Stimulated activated CD8-positive, alpha-beta memory T cell treated with anti-CD3 and anti-CD28 coated beads, Interleukin-7, amount 100 ng/mL, for 4 hours (primary cell): Measurements from ENCODE around the gene PGGHG.
"Not testable (repeated sequence)": the region's sequence is repeated elsewhere in the genome, so short reads cannot be mapped to it uniquely, and the experiment has no call there.

Experiments
- DNase-seq, 2 donors: peaks; one replicate each; pipeline ENCODE4 v3.0.0-alpha.2; 2020; ENCODE audit warnings: low read depth in 2 of 2

The PGGHG gene

DNA sequence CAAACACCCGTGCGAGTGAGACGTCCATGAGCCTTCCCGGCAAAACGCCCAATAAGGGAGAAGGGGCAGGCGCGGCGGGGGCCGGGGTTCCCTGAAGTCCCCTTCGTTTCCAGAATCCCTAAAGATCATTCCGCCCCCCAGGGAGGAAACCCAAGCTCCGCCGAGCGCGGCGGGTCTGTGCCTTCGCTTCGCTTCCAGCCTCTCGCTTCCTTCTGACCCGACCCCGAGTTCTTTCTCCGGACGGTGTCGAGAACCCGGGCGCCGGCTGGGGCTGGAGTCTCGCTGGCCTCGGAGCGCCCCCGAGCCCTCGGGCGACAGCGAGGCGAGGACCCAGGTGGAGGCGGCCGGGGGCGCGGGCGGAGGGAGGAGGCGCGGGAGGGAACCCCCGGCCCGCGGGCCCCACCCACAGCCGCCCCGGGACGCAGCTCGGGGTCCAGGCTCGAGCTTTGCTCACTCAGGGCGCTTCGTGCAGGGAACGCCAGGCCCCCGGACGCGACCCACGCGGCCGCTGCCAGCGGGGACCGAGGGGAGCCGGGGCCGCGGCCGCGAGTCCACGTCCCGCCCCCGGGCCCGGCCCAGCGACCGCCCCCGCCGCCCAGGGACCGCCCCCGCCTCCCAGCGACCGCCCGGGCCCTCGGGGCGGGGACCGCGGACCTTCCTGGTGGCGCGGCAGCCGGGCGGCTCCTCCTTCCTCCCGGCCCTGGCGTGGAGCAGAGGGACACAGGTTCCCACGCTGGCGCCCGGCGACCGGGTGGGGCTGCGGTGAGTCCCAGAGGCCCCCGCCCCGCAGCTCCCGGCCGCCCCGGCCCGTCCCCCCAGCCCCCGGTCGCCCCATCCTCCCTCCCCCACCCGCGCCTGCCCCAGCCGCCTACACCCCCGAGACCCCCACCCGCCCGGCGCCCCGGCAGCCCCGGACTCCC is at the start of gene PGGHG:
TSS of gene PGGHG (plus strand) at position 649 of the 920 bp plus-strand sequence. CDS start 691 bp downstream, outside the sequence.
- no peak for DNase-seq

DNA sequence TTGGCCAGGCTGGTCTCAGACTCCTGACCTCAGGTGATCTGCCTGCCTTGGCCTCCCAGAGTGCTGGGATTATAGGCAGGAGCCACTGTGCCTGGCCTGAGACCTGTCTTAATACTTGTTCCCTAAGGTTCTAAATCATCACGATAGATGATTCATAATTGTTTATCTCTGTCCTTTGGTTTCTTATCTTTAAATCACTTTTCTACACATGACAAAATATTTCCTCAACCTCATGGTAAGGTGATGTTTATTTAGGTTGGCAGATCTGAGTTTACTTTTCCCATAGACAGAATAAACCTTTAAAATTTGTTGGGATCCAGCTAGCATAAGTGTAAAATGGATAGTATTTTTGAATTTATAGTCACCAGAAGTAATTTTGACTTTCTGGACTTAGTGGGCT is 48.6 kb upstream of the PGGHG start:
- no peak for DNase-seq

DNA sequence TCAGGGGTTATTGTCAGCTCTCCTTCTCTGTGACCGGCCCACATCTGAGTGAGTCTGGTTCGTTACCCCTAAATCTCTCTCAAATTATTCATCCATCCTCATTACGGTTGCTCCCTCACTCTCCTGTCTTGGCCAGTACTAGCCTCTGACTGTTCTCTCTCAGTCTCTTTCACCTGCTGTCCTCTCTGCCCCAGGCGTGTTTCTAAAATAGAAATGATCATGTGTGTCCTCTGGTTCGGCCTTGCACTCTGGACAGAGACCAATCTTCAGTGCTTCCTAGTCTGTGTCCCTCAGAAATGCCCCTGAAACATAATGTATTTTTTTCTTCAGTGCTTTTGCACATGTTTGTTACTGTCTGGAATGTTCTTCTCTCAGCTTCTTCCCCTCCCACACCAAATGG is 47.3 kb upstream of the PGGHG start:
- no peak for DNase-seq

DNA sequence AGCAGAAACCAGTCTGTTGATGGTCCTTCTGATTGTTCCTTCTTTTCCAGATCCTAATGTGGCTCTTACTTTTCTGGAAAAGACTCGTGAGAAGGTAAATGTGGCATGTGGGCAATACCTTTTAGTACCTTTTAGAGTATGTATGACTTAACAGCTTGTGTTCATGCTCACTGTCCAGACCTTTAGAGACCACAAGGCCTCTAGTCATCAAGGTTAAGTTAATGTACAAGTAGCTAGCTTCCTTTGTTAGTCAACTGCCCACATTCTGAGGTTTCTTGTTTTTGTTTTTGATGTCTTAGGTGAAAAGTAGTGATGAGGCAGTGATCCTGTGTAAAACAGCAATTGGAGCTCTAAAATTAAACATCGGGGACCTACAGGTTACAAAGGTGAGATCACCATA is 44.5 kb upstream of the PGGHG start:
- no peak for DNase-seq

DNA sequence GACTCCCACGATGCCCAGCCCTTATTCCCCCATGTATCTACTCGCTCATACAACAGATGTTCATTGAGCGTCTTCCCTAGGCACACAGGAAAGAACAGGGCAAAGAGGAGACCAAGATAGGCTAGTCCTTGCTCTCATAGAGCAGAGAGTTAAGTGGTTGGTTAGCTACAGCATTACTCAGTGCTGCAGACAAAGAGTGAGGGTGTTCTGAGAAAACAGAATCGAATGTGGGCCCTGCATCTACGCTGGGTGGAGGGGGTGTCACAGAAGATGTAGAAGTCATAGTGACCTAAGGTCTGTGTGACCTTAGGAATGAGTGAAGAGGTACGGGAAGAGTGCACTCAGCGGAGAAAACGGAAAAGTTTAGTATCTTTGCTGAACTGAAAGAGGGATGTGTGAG is 39.9 kb upstream of the PGGHG start:
- no peak for DNase-seq

DNA sequence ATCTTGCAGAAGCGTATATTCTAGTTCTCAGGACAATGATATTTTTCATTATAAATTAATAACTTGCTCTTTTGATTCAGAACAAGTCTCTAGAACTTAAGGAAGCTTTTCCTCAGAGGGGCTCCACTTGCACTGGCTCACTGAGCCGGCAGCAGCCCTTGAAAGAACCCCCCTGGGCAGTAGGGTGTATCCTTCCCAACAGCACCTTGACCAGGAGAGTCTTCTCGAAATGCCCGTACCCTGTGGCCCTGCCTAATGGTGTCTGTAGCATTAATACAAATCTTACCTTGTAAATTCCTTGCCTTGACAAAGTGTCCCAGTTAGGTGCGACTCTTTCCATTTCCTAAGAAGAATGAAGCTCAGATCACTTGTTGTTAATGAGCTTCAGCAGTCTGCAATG is 38.7 kb upstream of the PGGHG start:
- DNase-seq = no peak

DNA sequence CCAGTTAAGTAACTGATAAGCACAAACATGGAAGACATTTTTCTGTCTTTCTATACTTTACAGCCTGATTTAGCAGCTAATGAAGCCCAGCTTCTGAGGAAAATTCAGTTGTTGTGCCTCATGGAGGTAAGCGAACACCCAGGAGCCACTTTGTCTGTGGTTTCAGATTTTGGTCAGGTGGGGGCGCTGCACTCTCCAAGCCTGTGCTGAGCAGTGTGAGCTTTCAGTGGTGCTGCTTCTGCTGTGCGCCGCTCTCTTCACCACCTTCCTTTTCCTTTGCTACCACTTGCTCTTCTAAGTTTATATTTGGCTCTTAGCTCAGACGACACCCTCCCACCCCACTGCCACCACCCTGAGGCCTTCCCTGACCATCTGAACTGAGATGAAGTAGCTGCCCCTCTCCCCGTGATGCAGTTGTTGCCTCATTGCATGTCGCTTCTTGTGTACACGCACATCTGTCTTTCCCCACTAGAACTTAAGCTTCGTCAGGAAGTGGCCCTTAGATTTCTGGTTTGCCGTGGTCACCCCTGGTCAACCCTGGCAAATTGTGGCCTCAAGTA is 38.1 kb upstream of the PGGHG start:
- peak; percentile 62 to 71 for DNase-seq

DNA sequence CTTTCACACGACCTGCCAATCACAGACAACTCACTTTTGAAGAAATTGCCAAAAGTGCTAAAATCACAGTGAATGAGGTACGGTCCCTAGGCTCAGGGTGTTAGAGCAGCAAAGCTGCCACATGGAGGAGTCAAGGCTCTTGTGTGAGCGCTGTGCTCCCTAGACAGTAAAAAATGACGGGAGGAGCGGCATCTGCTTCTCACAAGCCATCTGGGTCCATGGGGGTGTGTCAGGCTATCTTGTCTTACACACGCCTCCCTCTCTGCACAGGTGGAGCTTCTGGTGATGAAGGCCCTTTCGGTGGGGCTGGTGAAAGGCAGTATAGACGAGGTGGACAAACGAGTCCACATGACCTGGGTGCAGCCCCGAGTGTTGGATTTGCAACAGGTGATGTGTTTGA is 37.4 kb upstream of the PGGHG start:
- DNase-seq = no peak

DNA sequence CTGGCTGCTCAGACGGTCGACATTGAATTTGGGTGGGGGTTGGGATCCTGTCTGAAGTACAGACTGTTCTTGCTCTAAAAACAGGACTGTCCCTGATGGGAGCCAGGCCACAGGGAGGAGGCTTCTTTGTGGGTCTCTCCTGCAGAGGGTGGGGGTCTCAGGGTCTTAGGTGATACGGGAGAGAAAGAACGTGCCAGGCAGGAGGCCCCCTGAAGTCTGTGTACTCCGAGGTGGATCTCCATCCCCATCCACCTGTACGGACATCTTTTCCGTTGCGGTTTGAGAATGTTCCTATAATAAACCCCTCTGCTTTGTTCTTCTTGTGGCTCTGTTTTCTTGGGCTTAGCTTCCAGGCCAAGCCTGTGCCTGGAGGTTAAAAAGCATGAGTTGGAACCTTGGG is 36.3 kb upstream of the PGGHG start:
- DNase-seq = no peak

DNA sequence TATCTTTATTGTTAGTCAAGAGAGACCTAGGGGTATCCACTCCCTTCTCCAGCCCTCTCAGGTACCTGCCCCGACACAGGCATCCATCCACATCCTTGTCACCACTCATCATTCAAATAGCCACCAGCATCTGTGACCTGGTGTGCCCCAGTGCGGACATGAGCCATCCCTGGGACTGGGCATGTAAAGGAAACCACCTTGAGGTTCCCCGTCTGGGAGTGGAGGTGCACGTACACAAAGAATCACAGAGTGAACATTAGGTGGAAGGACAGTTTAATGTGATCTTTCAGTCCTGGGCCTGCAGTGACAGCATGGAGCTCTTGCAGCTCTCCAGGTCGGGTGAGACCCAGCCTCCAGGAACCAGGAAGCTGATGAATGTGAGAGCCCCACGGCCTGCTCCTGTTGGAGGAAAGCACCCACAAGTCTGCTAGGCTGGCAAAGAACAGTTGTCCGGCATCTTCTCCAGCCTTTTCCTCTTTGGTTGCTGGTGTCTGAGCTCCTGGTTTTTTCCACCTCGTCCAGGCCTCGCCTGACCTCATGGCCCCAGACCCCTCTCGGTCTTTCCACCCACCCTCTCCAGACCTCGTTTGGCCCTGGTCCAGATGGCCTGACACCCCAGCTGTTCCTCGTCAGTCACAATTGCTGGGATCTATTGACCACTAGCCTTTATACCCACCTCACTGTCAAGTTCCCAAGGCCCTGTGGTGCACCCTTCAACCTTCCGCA is 35.6 kb upstream of the PGGHG start:
- DNase-seq = no peak

DNA sequence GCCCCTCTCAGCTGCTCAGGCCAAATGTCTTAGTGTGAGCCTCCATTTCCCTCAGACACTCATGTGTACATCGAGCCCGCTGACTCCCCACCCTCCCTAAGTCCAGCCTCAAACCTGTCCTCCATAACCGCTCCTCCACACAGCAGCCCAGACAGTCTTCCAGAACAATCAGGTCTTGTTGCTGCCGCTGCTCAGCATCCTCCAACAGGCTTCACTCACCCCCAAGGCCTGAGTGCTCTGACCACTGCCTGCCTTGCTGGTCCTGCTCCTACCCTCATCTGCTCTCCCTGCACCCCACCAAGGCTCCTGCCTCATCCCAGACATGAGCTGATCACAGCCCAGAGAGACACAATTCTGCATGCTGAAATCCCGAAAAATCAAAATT is 35.0 kb upstream of the PGGHG start:
- DNase-seq = no peak

DNA sequence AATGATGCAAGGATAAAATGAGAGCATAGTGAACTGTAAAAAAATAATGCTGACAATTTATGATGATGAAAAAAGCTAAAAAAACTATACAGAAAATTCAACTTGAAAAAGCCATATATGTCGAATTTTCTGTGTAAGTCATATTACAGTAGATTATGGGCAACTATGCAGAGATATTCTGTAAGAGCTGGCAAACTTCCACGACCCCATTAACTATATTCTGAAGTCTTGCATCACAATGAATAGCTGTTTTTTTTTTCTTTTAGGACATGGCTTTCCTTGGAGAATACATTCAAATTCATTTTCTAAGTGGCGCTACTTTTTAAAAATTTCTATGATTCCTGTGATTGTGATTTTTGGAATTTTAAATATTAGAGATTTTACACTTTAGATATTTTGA is 33.8 kb upstream of the PGGHG start:
- no peak for DNase-seq

DNA sequence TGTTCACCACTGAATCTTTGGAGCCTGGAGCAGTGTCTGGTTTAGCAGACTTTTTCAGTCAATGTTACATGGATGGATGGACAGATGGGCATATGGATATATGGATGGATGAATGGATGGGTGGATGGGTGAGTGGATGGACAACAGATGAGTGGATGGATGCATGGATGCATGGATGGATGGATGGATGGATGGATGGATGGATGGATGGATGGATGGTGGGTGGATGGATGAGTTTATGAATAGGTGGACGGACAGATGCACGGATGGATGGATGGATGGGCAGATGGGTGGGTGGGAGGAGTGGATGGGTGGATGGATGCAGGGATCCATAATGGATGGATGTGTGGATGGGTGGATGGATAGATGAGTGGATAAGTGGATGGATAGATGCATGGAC is 33.1 kb upstream of the PGGHG start:
- DNase-seq = no peak

DNA sequence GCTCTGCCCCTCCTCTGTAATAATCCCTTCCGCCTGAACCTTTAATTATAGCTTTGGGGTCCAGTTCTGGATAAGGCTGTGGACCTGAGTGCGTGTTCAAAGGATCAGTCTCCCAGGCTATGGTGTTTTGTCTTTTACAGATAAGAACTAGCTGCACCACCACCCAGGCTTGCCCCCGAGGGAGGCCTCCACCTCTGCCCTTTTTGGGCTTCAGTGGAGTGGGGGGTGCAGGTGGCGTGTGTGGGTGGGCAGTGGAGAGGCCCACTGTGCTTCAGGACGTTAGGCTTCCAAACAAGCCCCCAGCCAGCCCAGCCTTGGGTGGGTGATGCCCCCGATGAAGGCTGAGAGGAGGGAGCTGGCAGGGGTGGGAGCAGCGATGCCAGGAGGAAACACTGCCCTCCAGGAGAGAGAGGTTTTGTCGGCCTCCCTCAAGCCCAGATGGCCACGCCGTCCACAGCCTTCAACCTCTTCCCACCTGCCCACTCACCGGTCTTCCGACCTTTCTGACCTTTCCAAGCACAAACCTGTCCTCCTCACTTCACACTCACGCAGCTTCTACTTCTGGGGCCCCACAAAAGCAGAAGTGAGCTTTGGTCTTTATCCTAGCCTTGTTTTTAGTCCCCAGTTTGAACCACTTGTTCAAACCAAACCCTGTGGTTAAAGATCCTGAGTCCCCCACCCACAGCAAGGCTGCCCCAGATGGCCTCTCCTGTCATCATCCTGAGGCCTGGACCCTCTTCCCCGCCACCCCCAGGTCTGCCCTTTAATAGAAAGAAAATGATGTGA is 31.8 kb upstream of the PGGHG start:
- no peak for DNase-seq

DNA sequence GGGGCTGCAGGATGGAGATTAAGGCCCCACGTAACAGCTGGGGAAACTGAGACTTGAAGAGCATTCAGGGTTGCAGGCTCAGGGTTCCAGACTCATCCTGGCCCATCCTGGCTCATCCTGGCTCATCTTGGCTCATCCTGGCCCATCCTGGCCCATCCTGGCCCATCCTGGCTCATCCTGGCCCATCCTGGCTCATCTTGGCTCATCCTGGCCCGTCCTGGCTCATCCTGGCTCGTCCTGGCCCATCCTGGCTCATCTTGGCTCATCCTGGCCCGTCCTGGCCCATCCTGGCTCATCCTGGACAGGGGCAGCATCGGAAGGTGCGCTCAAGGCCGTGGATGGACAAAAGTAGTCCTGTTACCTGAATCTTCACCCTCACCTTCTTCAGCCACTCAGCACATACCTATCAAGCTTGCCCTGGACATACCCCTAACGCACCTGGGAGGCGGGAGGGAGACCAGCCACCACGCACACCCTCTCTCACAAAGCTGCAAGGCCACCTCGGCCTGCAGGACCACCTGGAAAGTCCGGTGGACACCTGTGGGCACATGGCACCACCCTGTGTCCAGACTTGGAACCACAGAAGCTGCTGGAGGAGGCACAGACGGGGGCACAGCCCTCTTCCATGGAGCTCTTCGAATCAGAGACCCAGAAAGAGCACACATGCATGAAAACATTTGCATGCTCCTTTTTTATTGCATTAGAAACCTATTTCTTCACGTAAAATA is 31.0 kb upstream of the PGGHG start:
- no peak for DNase-seq

DNA sequence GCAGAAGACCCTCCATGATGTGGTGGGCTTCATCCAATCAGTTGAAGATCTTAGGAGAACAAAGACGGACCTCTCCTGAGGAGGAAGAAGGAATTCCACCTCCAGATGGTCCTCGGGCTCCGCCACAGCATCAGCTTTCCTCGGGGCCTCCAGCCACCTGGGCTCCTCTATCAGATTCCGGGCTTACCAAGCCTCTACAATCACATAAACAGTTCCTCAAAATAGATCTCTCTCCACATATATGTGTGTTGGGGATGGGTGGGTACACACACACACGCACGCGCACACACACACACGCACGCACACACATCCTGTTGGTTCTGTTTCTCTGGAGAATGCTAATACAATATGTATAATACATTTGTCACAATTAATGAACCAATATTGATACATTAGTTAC is 29.5 kb upstream of the PGGHG start:
- no peak for DNase-seq

DNA sequence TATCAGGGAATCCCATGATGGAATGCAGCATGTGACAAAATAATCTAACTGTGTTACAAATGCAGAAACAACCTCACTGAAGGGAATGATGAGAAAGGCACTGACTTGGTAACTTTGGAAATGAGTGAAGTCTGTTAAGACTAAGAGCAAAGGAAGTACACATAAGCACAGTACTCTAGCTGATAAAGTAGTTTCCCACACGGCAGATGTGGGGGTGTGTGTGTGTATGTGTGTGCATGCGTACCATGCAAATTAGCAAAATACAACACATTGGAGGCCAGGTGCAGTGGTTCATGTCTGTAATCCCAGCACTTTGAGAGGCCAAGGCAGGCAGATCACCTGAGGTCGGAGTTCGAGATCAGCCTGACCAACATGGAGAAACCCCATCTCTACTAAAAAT is 27.3 kb upstream of the PGGHG start:
- no peak for DNase-seq

DNA sequence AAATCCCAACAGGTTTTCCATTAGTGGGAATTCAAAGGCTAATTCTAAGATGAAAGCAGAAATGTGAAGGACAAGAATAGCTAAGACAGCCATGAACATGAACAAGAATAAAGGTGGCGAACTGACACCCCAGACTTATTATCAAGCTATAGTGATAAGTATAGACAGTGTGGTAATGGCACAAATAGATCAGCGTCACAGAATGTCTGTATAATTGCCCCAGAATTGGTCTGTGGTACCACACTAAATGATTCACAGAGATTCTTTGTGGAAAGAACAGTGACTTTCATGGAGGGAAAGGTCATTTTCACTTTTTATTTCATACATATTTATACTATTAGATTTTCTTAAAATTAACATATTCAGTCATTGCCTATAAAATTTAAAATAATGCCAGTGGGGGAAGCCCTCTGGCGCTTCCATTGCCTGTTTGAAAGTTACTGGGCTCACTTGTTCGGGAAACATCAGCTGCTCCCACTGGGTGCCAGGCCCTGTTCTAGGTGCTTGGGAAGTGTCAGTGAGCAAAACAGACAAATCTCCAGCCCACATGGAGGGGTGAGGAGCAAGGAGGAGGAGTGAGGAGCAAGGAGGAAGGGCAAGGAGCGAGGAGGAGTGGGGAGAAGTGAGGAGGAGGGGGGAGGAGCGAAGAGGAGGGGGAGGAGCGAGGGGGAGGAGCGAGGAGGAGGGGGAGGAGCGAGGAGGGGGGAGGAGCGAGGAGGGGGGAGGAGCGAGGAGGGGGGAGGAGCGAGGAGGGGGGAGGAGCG is 22.1 kb upstream of the PGGHG start:
- DNase-seq = no peak

DNA sequence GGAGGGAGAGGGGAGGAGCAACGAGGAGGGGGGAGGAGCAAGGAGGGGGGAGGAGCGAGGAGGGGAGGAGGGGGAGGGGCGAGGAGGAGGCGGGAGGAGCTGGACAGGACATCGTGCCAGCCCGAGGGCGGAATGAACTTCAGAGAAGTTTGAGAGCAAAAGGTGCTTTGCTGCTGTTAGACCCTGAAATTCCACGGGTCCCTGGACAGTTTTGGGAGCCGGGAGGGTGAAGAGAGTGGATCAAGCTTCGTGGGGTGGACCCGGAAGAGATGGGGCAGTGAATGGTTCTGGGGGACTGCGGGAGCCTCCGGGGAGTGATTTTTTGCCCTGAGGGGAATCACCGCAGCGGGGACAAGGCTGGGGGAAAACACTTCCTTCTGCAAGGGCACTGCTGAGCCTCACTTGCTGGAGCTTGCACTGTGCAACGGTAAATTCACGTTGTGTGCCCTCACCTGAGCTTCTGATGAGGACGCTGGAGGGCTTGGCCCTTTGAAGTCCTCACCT is 21.4 kb upstream of the PGGHG start:
- DNase-seq = no peak

DNA sequence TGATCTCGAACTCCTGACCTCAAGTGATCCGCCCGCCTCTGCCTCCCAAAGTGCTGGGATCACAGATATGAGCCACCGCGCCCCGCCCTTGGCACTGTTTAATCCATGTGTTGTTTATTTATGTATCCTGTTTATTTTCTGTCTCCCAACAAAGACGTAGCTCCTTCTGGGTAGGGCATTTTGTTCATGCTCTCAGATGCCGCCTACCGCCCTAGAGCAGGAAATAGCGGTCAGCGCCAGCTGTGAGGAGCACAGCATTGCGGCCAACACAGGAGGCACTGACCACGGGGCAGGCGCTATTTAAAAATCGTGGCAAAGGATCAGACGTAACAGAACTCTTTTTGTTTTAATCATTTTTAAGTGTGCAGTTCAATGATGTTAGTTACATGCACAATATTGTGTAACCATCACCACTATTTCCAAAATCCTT is 20.2 kb upstream of the PGGHG start:
- not testable (repeated sequence) for DNase-seq
